GM12878 (cell line): ENCODE results near the gene FOLR2. TPM values are rescaled to one million over a fixed set of nuclear protein-coding genes. Genes with fewer than 3 reads are reported as not detected.

ENCODE experiments used
- ATAC-seq: fragments of 200-7000 bp; cut with Tn5 transposase; 3 replicates; pipeline ENCODE4 v1.9.1; 2020; ENCODE audit warnings: mild to moderate bottlenecking, moderate library complexity
- BruUV-seq: library from RNA; stranded (reverse); fragments of 400-500 nt; replicated peaks from 2 replicates; lab custom pipeline; 2021; lab: Mats Ljungman, UMichigan
- CTCF ChIA-PET: fragments of 300-600 bp; sonication (Branson Sonifier 250); formaldehyde crosslinking; extraction: SDS; loops from one replicate; lab custom pipeline; 2021; ENCODE audit warnings: inconsistent platforms; lab: Yijun Ruan, JAX
- POLR2A ChIA-PET: fragments of 350-600 bp; formaldehyde crosslinking; extraction: SDS; loops from one replicate; lab custom pipeline; 2021; ENCODE audit warnings: inconsistent platforms; lab: Charles Lee
- RAD21 ChIA-PET: fragments of 300-600 bp; sonication (Branson Sonifier 250); formaldehyde crosslinking; loops from one replicate; lab custom pipeline; 2023; ENCODE audit warnings: antibody characterized with exemption; ENCODE audit not compliant: unreplicated experiment; lab: Charles Lee
- SMC1A ChIA-PET: fragments of 300-600 bp; sonication (Branson Sonifier 250); formaldehyde crosslinking; loops from one replicate; lab custom pipeline; 2023; ENCODE audit not compliant: unreplicated experiment, uncharacterized antibody; lab: Charles Lee
- DNase-seq: peaks from one replicate; pipeline ENCODE4 v3.0.0-alpha.2; 2011; ENCODE audit warnings: low read depth, low spot score
- FAIRE-seq: peaks from 3 replicates; lab custom pipeline; 2011; peaks lifted over from hg19 to GRCh38; lab: Jason Lieb, UNC
- H2AFZ ChIP-seq: 2 replicates; pipeline ENCODE4 v1.6.0; 2011; ENCODE audit warnings: low read depth, low read length, control low read depth; ENCODE audit not compliant: control insufficient read depth
- H3K27ac ChIP-seq: 2 replicates; pipeline ENCODE4 v1.5.1; 2011; ENCODE audit warnings: control low read depth; ENCODE audit not compliant: control insufficient read depth, insufficient read depth
- H3K27me3 ChIP-seq, 2 experiments: replicated peaks in 1 of 2; 2 replicates each; pipeline versions ENCODE4 v1.6.0 to v1.6.1; 2011; ENCODE audit warnings: low read length in 1 of 2; ENCODE audit not compliant: control insufficient read depth in 2 of 2, insufficient read depth in 2 of 2
- H3K36me3 ChIP-seq, 2 experiments: 2 replicates each; pipeline ENCODE4 v1.5.1; 2011; ENCODE audit warnings: low read length in 1 of 2; ENCODE audit not compliant: control insufficient read depth in 2 of 2, insufficient read depth in 2 of 2
- H3K4me1 ChIP-seq: 2 replicates; pipeline ENCODE4 v1.6.1; 2011; ENCODE audit warnings: mild to moderate bottlenecking, low read length, moderate library complexity, mixed read lengths; ENCODE audit not compliant: control insufficient read depth, insufficient read depth
- H3K4me2 ChIP-seq: 2 replicates; pipeline ENCODE4 v1.6.0; 2011; ENCODE audit warnings: control low read depth; ENCODE audit not compliant: control insufficient read depth, insufficient read depth
- H3K4me3 ChIP-seq: fragments of 200-600 bp; sonication (generic); 2 replicates; pipeline ENCODE4 v1.5.1; 2016
- H3K79me2 ChIP-seq: 2 replicates; pipeline ENCODE4 v1.6.0; 2011; ENCODE audit warnings: low read length; ENCODE audit not compliant: control insufficient read depth, insufficient read depth
- H3K9ac ChIP-seq: 2 replicates; pipeline ENCODE4 v1.8.0; 2011; ENCODE audit warnings: low read length, control low read depth, mixed read lengths; ENCODE audit not compliant: control insufficient read depth, insufficient read depth
- H3K9me3 ChIP-seq: replicated peaks from 3 replicates; pipeline ENCODE4 v1.5.1; 2011; ENCODE audit warnings: mild to moderate bottlenecking, low read length; ENCODE audit not compliant: control insufficient read depth, insufficient read depth
- H4K20me1 ChIP-seq: 2 replicates; pipeline ENCODE4 v1.6.0; 2011; ENCODE audit not compliant: control insufficient read depth, insufficient read depth
- BACH1 ChIP-seq: fragments of 450-650 bp; IDR thresholded peaks from 2 replicates; pipeline ENCODE4 v1.6.1; 2017; ENCODE audit warnings: mild to moderate bottlenecking, borderline replicate concordance
- CHD1 ChIP-seq: IDR thresholded peaks from 2 replicates; pipeline ENCODE4 v1.6.1; 2012; ENCODE audit warnings: low read depth, low read length, improper control_type of control experiment
- CHD2 ChIP-seq: IDR thresholded peaks from 2 replicates; pipeline ENCODE4 v1.6.1; 2011; ENCODE audit warnings: low read depth, low read length, improper control_type of control experiment, borderline replicate concordance
- FOXK2 ChIP-seq: fragments of 450-650 bp; IDR thresholded peaks from 2 replicates; pipeline ENCODE4 v1.6.1; 2017; ENCODE audit warnings: mild to moderate bottlenecking, moderate library complexity
- IKZF2 ChIP-seq, 2 experiments: fragments of 450-650 bp; IDR thresholded peaks; 2 replicates each; pipeline ENCODE4 v1.6.1; 2017; ENCODE audit warnings: mild to moderate bottlenecking in 2 of 2, moderate library complexity in 2 of 2
- KAT2A ChIP-seq: conservative IDR thresholded peaks from 2 replicates; pipeline ENCODE4 v1.6.1; 2011; ENCODE audit warnings: low read depth, low read length; ENCODE audit not compliant: control insufficient read depth
- MEF2B ChIP-seq: fragments of 450-650 bp; IDR thresholded peaks from 2 replicates; pipeline ENCODE4 v1.6.1; 2018; ENCODE audit warnings: mild to moderate bottlenecking, moderate library complexity; ENCODE audit not compliant: partially characterized antibody, poor library complexity, severe bottlenecking
- MTA3 ChIP-seq: IDR thresholded peaks from 2 replicates; pipeline ENCODE4 v1.6.1; 2012; ENCODE audit warnings: low read length, inconsistent platforms, borderline replicate concordance
- NFYB ChIP-seq: IDR thresholded peaks from 2 replicates; pipeline ENCODE4 v1.6.1; 2011; ENCODE audit warnings: low read depth, mild to moderate bottlenecking, low read length, improper control_type of control experiment, moderate library complexity; ENCODE audit not compliant: insufficient read depth
- NKRF ChIP-seq: fragments of 450-650 bp; conservative IDR thresholded peaks from 2 replicates; pipeline ENCODE4 v1.6.1; 2017; ENCODE audit warnings: mild to moderate bottlenecking, moderate library complexity
- NRF1 ChIP-seq: conservative IDR thresholded peaks from 2 replicates; pipeline ENCODE4 v1.6.1; 2011; ENCODE audit warnings: mild to moderate bottlenecking, low read depth, low read length, improper control_type of control experiment
- SIX5 ChIP-seq: IDR thresholded peaks from 2 replicates; pipeline ENCODE4 v1.6.1; 2011; ENCODE audit warnings: mild to moderate bottlenecking, low read depth, low read length, moderate library complexity; ENCODE audit not compliant: severe bottlenecking
- SREBF1 ChIP-seq: IDR thresholded peaks from 2 replicates; pipeline ENCODE4 v1.6.1; 2012; ENCODE audit warnings: mild to moderate bottlenecking, low read length
- SRF ChIP-seq, 2 experiments: IDR thresholded peaks; 2 replicates each; pipeline ENCODE4 v1.6.1; 2011; ENCODE audit warnings: low read depth in 2 of 2, low read length in 2 of 2, mild to moderate bottlenecking in 1 of 2, moderate library complexity in 1 of 2
- TAF1 ChIP-seq: IDR thresholded peaks from 2 replicates; pipeline ENCODE4 v1.6.1; 2011; ENCODE audit warnings: mild to moderate bottlenecking, low read depth, low read length, borderline replicate concordance
- TCF7 ChIP-seq: IDR thresholded peaks from 2 replicates; pipeline ENCODE4 v1.6.1; 2014; ENCODE audit warnings: antibody characterized with exemption, borderline replicate concordance
- WRNIP1 ChIP-seq: IDR thresholded peaks from 2 replicates; pipeline ENCODE4 v1.6.1; 2011; ENCODE audit warnings: low read depth, low read length, improper control_type of control experiment, borderline replicate concordance
- ZBED1 ChIP-seq: IDR thresholded peaks from 2 replicates; pipeline ENCODE4 v1.6.1; 2016; ENCODE audit warnings: borderline replicate concordance
- ZNF217 ChIP-seq: fragments of 450-650 bp; IDR thresholded peaks from 2 replicates; pipeline ENCODE4 v1.6.1; 2017; ENCODE audit warnings: antibody characterized with exemption, mild to moderate bottlenecking
- WGBS: methylation state at CpG from one replicate; pipeline ENCODE4 v1.1.6; 2016; ENCODE audit warnings: low lambda C conversion rate; ENCODE audit not compliant: insufficient replicate concordance, insufficient coverage; ENCODE audit errors: missing lambda C conversion rate; 5-methylcytosine and 5-hydroxymethylcytosine counted together
- in situ Hi-C: fragments of 300-500 bp; cut with MboI; formaldehyde crosslinking; loops from 9 replicates; pipeline ENCODE4 v1.14.3; 2018; ENCODE audit warnings: mixed read lengths
- intact Hi-C: fragments of 100-400 bp; cut with micrococcal nuclease; formaldehyde crosslinking; loops from one replicate; pipeline ENCODE4 v1.14.2; 2022; ENCODE audit not compliant: unreplicated experiment
- polyA plus RNA-seq, 11 experiments: library from polyadenylated mRNA; depleted of rRNA in 4 of 11; unstranded in 6 of 11; stranded (reverse) in 5 of 11; fragments of >200 nt; fragmentation: Nextera tagmentation in 4 of 11; fragmentation: Illumina TruSeq in 1 of 11; extraction: Ambion mirVana in 4 of 11; extraction: Trizol in 1 of 11; gene quantifications; 1 replicate in 1 of 11; 2 replicates in 10 of 11; pipeline versions ENCODE4 v1.2.1 to v1.2.3, GENCODE V29; 2011 to 2016; ENCODE audit warnings: inconsistent platforms in 2 of 11, missing spikeins in 2 of 11, low read depth in 1 of 11
- total RNA-seq, 4 experiments: library from RNA; depleted of rRNA in 3 of 4; stranded (reverse); fragments of >200 nt in 3 of 4; fragmentation: Illumina TruSeq in 1 of 4; extraction: Trizol in 1 of 4; gene quantifications; 2 replicates each; pipeline versions ENCODE4 v1.2.1 to v1.2.3, GENCODE V29; 2013 to 2021
- TF ChIP-seq, protein P1 (sequence below): fragments of 450-650 bp; formaldehyde crosslinking; IDR thresholded peaks from 2 replicates; pipeline ENCODE4 v1.5.0; 2022; ENCODE audit warnings: mild to moderate bottlenecking, missing genetic modification characterization

FOLR2 gene
- total and polyA plus RNA-seq, 10 of the 15 experiments (the other 5 are each of a cell fraction or from before 2014, with no cell fraction given): 0.10 to 11.1 (median 1.9) TPM

DNA sequence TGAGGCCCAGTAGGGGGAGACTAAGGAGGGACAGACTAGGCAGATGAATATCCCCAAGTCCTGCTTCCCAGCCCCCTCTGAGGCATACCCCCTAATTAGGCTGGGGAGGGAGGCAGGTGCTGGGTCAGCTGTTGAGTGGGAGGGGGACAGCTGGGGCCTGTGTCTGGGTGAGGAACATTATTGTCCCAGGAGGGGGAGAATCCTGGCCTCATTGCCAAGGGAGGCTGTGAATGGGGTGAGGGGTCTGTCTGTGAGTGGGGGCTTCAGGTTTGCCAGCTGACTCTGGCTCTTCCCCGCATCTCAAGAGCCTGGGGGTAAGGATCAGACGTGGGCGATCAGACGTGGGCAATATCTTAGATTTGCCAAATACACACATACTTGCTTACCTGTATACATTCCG, 10.1 kb downstream of the FOLR2 start:
- Histone ChIP-seq H3K79me2 (peaks cover 26% of the 10 kb centered on the region), H3K9me3 (no peaks in the 10 kb centered on the region), H3K4me1 (peaks cover 15% of the 10 kb centered on the region), H3K4me3 (no peak overlapping the region), H3K27me3 (no peaks in the 10 kb centered on the region), H4K20me1 (no peaks in the 10 kb centered on the region; the same call in 1 of the 2 replicates), H3K4me2 (peak overlapping the region; percentile 30; the same call in 1 of the 2 replicates), H3K9ac (no peak overlapping the region)
- ChIA-PET POLR2A (interaction anchor here (0.7 kb wide), 2 partner anchors 13 to 233 kb away, joined by 3 read pairs; no protein-coding TSS in a partner anchor), SMC1A (interaction anchor here (0.8 to 1.2 kb wide), 2 partner anchors 185 to 252 kb away, joined by 3 read pairs; no protein-coding TSS in a partner anchor), RAD21 (no interaction called here), CTCF (interaction anchor here (1.0 to 2.3 kb wide), 7 partner anchors 12 to 204 kb away, joined by 3 to 14 read pairs (median 4); no protein-coding TSS in a partner anchor)
- WGBS: 100% methylated on average over 5 of the region's 5 CpGs
- BruUV-seq: no TSS peak
- no peak for DNase-seq
- TF ChIP-seq ZNF217 (no peak), FOXK2 (no peak), IKZF2 (IDR thresholded peaks at IDR 0.05) (no peak), CHD2 (no peak), BACH1 (no peak), KAT2A (no peak), TAF1 (no peak), SRF (IDR thresholded peaks at IDR 0.05; ENCODE audit: low read depth in 2 of 2, low read length in 2 of 2) (no peak), SIX5 (no peak), NRF1 (no peak), NKRF (no peak), WRNIP1 (no peak), NFYB (no peak), MTA3 (no peak), ZBED1 (no peak), SREBF1 (no peak), CHD1 (no peak), MEF2B (no peak), TCF7 (no peak)
- TF ChIP-seq, protein P1, sequence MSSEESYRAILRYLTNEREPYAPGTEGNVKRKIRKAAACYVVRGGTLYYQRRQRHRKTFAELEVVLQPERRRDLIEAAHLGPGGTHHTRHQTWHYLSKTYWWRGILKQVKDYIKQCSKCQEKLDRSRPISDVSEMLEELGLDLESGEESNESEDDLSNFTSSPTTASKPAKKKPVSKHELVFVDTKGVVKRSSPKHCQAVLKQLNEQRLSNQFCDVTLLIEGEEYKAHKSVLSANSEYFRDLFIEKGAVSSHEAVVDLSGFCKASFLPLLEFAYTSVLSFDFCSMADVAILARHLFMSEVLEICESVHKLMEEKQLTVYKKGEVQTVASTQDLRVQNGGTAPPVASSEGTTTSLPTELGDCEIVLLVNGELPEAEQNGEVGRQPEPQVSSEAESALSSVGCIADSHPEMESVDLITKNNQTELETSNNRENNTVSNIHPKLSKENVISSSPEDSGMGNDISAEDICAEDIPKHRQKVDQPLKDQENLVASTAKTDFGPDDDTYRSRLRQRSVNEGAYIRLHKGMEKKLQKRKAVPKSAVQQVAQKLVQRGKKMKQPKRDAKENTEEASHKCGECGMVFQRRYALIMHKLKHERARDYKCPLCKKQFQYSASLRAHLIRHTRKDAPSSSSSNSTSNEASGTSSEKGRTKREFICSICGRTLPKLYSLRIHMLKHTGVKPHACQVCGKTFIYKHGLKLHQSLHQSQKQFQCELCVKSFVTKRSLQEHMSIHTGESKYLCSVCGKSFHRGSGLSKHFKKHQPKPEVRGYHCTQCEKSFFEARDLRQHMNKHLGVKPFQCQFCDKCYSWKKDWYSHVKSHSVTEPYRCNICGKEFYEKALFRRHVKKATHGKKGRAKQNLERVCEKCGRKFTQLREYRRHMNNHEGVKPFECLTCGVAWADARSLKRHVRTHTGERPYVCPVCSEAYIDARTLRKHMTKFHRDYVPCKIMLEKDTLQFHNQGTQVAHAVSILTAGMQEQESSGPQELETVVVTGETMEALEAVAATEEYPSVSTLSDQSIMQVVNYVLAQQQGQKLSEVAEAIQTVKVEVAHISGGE: no peak
- TF ChIP-seq, all 136 proteins: peak for 0
- FAIRE-seq (no peak), ATAC-seq (no peak)
- Histone ChIP-seq H2AFZ (no peak overlapping the region), H3K36me3 (peaks cover 13 to 25% of the 10 kb centered on the region in 2 experiments; a peak in 3 of 4 replicates), H3K27ac (no peak overlapping the region)
- intact Hi-C loops: no loop called here
- in situ Hi-C loops: no loop called here
